Left hindlimb (tissue), 1 donor: Measurements from ENCODE around the gene COLEC12.

Experiments
- DNase-seq: peaks from one replicate; pipeline ENCODE4 v3.0.0-alpha.2; 2018

Gene COLEC12

GRCh38 chr18:500632-501405 lies at the start of gene COLEC12:
TSS of gene COLEC12 (minus strand) at chr18:500701. CDS start at chr18:500514, 187 bp downstream.
- peak; percentile 84 for DNase-seq

DNA sequence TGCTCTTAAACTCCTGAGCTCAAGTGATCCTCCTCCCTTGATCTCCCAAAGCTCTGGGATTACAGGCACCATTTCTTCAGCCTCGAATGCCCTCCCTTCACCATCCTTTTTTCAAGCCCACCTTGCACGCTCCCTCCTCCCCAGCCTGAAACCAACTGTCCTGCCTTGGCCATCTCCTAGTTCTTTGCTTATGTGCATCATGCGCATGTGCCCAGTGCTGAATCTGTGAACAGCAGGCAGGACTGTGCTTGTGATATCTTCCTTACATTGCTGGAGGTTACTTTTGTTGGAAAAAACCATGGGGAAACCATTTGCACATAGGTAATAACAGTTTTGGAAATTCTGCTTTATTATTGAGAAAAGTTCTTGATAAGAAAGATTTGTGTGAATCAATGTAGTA lies 49.5 kb upstream of the COLEC12 start:
- DNase-seq, result no peak

- no peak for DNase-seq
Measured at GRCh38 chr18:543447-544078, 43.1 kb upstream of the COLEC12 start.

DNA sequence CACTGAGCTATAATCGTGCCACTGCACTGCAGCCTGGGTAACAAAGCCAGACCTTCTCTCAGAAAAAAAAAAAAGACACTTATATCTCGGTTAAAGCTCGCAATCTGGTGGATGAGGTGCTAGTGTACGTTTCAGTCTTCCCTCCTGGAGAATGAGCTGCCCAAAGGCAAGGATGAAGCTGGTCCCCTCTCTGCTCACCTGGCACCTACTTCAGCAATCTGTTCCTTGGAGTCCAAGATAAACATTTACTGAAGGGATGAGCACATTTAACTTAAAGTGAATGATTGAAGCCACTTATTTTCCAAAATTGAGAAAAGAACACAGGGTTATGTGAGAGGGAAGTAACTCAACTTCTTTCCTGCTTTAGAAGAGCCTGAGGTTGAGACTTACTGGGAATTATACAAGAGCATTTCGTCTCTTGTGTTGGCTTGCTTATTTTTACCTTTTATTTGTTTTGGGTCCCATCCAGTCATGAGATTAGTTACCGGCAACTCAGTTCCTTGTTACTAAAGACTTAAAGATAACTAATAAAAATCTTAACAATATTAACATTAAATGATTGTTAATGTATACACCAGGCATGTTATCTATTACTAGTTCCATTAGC lies 33.6 kb upstream of the COLEC12 start:
- DNase-seq, result no peak

DNA sequence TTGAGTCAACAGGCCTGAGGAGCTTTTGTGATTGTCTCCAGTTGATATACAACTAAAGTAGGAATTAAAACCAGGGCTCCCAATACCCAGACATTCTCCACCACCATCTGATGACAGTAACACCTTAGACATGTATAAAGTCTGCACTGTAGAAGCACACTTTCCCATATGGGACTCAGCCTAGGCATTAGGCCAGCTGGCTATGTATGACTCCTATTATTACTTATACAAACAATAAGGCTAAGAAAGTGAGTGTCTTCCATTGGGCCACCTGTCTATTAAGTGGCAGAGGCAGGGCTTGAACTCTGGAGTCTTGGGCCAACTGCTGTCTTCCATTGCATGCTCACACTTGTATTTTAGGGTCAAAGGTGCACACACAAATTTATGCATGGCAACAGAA lies 32.1 kb upstream of the COLEC12 start:
- DNase-seq, result no peak

- DNase-seq, result no peak
Measured at GRCh38 chr18:532018-532417, 31.5 kb upstream of the COLEC12 start.

GRCh38 chr18:527146-527545 lies 26.6 kb upstream of the COLEC12 start:
- DNase-seq, result no peak

DNA sequence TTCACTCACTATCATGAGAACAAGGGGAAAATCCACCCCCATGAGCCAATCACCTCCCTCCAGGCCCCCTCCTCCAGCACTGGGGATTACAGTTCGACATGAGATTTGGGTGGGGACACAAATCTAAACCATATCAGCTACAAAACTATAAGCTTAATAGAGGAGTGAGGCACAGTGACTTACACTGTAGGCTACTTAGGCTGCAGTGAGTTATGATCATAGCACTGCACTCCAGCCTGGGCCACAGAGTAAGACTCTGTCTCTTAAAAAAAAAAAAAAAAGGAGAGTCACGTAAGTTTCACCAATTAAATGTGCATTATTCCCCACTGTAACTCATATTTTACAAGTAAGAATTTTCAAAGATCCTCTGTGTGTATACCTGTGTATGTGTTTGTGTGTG lies 26.2 kb upstream of the COLEC12 start:
- DNase-seq, result no peak

DNA sequence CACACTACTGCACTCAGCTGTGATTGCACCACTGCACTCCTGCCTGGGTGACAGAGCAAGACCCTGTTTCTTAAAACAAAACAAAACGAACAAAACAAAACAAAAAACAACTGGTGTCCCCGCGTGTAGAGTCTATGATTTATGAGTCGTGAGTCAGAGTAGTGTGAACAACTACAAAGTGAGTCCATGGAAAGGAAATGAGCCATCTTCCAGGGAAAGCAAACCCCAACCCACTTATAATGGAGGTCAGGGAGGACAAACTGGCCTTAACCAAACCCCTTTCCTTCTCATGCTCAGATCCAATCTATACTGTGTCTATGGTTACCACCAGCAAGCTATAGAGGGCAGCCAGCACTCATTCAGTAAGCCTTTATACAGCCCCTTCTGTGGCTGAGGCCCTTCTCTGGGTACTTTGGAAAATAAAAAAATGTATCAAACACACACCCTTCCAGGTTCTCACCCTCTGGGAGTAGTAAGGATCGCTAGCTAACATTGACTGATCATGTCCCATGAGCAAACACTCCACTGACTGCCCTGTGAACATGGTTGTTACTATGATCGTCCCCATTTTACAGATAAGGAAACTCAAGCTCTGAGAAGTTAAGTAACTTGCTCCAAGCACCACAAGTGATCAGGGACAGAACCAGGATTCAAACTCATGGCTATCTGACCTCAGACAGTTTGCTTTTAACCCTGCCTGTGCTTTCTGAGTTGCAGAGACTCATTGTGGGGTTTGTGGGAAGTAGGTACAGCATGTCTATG lies 24.7 kb upstream of the COLEC12 start:
- no peak for DNase-seq

- no peak for DNase-seq
Measured at GRCh38 chr18:524466-524865, 24.0 kb upstream of the COLEC12 start.

DNA sequence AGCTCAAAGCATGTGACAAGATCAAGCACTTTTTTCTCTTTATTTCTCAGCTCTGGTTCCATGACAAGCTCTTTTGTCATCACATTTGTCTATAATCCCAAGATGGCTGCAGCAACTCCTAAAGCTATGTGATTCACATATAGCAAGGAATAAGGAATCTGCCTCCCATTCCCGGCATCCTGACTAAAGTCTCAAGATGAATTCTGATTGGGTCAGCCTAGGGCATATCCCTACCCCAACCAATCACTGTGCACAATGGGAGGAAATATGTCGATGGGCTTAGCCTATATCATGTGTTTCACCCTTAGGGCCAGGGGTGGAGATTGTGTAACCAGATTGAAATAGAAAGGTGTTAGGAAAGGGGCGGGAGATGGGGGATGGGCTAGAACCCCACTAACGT lies 23.1 kb upstream of the COLEC12 start:
- no peak for DNase-seq

GRCh38 chr18:519019-519879 lies 18.7 kb upstream of the COLEC12 start:
- DNase-seq, result peak; percentile 58

GRCh38 chr18:518081-518480 lies 17.6 kb upstream of the COLEC12 start:
- DNase-seq, result no peak

DNA sequence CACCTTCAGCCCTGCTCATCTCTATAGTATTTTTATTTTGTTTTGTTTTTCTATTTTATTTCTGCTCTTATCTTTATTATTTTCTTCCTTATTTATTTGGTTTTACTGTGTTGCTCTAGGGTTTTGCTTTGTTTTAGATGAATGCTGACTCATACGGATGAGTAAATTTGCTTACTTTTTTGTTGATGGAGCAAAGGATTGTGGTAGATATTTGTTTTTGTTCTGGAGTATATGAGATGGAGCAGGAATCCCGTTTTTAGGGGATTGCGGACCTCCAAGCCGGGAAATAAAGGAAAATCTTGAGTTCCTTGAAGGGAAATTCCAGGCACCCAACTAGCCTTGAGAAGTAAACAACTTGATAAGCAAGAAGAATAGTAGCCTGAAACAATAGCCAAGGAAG lies 15.3 kb upstream of the COLEC12 start:
- no peak for DNase-seq

- DNase-seq, result no peak
Measured at GRCh38 chr18:515156-515815, 14.8 kb upstream of the COLEC12 start.

GRCh38 chr18:513826-514530 lies 13.5 kb upstream of the COLEC12 start:
- no peak for DNase-seq

DNA sequence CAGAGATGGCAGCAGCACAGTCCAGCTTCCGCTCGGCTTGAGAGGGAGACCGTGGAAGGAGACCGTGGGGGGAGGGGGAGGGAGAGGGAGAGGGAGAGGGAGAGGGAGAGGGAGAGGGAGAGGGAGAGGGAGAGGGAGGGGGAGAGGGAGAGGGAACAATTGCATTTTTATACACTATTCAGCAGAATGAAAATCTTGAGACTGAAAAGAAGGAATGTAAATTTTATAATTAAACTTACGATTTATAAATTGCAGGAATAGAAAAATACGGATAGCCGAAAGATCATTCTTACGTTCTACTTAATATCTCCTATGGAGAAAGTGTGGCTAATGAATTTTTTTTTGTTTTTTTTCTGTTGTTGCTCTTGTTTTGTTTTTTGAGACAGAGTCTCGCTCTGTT lies 12.5 kb upstream of the COLEC12 start:
- DNase-seq, result no peak

DNA sequence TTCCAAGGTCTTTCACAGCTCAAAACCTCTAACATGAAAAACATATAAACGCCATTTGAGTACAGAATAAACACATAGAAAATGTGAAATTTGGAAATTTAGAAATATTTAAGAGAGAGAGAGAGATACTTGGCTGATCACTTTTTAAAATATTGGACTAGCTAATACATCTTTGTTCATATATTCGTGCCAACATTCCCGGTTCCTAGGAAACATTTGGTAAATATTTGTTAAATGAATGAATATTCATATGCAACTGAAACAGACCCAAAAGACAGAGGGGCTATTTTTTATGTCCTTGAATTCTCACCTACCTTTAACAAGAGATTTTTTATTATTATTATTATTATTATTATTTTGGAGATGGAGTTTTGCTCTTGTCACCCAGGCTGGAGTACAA lies 8.3 kb upstream of the COLEC12 start:
- DNase-seq, result no peak

DNA sequence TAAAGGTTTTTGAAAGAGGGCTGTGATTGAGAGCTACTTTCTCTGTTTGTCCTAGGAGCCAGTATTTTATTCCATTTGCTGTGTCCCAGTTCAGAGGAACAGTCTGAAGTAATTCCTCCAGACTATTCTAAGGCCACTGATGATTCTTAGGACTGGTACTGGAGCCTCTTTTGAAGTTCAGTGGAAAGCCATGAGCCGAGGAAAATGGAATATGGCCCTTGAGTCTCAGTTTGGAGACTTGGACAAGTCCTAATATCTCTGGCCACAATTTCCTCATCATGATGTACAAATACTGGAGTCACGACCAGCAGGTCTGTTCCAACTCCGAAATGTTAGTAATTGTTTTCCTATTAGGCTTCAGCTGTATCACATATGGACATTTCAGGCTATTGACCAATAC lies 7.1 kb upstream of the COLEC12 start:
- DNase-seq, result no peak

DNA sequence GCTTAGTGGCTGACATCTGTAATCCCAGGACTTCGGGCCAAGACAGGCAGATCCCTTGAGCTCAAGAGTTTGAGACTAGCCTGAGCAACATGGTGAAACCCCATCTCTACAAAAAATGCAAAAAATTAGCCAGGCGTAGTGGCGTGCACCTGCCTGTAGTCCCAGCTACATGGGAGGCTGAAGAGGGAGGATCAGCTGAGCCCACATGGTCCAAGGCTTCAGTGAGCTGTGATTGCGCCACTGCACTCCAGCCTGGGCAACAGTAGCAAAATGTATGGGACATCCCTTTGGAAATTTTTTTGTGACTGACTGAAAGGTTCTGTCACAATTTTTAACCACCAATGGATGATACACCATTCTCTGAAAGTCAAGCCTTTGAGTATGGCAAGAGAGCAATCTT lies 6.3 kb upstream of the COLEC12 start:
- no peak for DNase-seq

- no peak for DNase-seq
Measured at GRCh38 chr18:506264-506663, 5.8 kb upstream of the COLEC12 start.
